Chondrocyte (in vitro differentiated cells): ENCODE measurements around the gene GAD2. TPM values are rescaled to one million over a fixed set of nuclear protein-coding genes. Genes with fewer than 3 reads are reported as not detected.

ENCODE experiments used
- DNase-seq: peaks from one replicate; pipeline ENCODE4 v3.0.0; 2021; ENCODE audit warnings: mixed read lengths, low spot score
- H3K27ac Mint-ChIP-seq: one replicate; pipeline ENCODE4 v1.8.0; 2021; ENCODE audit warnings: mild to moderate bottlenecking, moderate library complexity, mixed read lengths; ENCODE audit not compliant: unreplicated experiment
- H3K27me3 Mint-ChIP-seq: 2 replicates; pipeline ENCODE4 v1.8.0; 2021; ENCODE audit warnings: low read depth, mixed read lengths
- H3K36me3 Mint-ChIP-seq: 2 replicates; pipeline ENCODE4 v1.8.0; 2021; ENCODE audit warnings: low read depth, mixed read lengths
- H3K4me1 Mint-ChIP-seq: 2 replicates; pipeline ENCODE4 v1.8.0; 2021; ENCODE audit warnings: low read depth, mild to moderate bottlenecking, mixed read lengths
- H3K4me3 Mint-ChIP-seq: one replicate; pipeline ENCODE4 v1.8.0; 2021; ENCODE audit warnings: mild to moderate bottlenecking, moderate library complexity, mixed read lengths; ENCODE audit not compliant: unreplicated experiment
- H3K9me3 Mint-ChIP-seq: 2 replicates; pipeline ENCODE4 v1.8.0; 2021; ENCODE audit warnings: low read depth, mixed read lengths
- CTCF ChIP-seq: fragments of 200-600 bp; sonication (generic); IDR thresholded peaks from 2 replicates; pipeline ENCODE4 v1.5.0; 2021; ENCODE audit warnings: antibody characterized with exemption, mild to moderate bottlenecking, moderate library complexity
- total RNA-seq: library from RNA; stranded (reverse); gene quantifications from 3 replicates; pipeline ENCODE4 v1.2.1, GENCODE V29; 2021

The GAD2 gene
- total RNA-seq, 1 donor from 2014 or later: not detected

DNA sequence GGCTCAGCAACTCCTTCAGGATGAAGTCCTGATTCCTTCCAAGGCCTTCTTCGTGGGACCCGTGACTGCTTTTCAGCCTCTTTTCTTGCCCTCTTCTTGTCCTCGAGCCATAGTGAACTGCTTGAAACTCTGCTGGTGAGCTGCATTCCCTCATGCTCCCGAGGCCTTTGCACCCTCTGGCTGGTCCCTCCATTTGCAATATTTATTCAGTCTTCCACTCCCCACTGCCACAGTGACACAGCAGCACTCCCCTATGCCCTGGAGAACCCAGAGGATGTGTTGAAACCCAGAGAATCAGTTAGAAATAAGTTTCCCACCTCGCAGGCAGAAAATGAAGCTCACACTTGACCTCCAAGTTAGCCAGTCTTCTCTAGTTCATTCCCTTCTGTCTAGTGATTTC, 22.3 kb upstream of the GAD2 start:
- TF ChIP-seq CTCF: no peak
- H3K9me3 Mint-ChIP-seq: peaks cover 8% of the 10 kb centered on the region
- no peaks in the 10 kb centered on the region for H3K36me3 Mint-ChIP-seq
- no peaks in the 10 kb centered on the region for H3K4me1 Mint-ChIP-seq
- no peak overlapping the region for H3K27ac Mint-ChIP-seq
- H3K4me3 Mint-ChIP-seq: no peak overlapping the region
- DNase-seq: no peak
- H3K27me3 Mint-ChIP-seq: no peaks in the 10 kb centered on the region

DNA sequence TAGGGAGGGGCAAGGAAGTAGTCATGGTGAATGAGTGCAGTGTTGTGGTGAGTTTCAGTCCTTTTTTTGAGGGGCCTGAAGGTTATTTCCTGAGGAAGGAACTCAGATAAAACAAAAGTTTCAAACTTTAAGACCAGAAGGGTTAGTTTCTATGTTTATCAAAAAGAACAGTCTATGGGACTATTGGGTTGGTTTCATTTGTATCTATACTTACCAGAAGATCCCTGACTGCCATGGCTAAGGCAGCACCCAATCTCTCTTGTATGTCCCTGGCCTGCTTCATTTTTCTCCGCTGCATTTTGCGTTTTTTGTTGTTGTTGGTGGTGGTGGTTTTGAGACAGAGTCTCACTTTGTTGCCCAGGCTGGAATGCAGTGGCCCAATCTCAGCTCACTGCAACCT, 19.3 kb upstream of the GAD2 start:
- Mint-ChIP-seq H3K27ac (no peak overlapping the region), H3K36me3 (no peaks in the 10 kb centered on the region), H3K27me3 (no peaks in the 10 kb centered on the region), H3K4me3 (no peak overlapping the region), H3K9me3 (peaks cover 6% of the 10 kb centered on the region), H3K4me1 (no peaks in the 10 kb centered on the region)
- DNase-seq: no peak
- TF ChIP-seq CTCF: no peak

- Mint-ChIP-seq H3K36me3 (no peaks in the 10 kb centered on the region), H3K27me3 (no peaks in the 10 kb centered on the region), H3K9me3 (peaks cover 6% of the 10 kb centered on the region), H3K27ac (no peak overlapping the region), H3K4me3 (no peak overlapping the region), H3K4me1 (no peaks in the 10 kb centered on the region)
- no peak for DNase-seq
- no peak for TF ChIP-seq CTCF
Measured at GRCh38 chr10:26198119-26198518, 18.5 kb upstream of the GAD2 start.

DNA sequence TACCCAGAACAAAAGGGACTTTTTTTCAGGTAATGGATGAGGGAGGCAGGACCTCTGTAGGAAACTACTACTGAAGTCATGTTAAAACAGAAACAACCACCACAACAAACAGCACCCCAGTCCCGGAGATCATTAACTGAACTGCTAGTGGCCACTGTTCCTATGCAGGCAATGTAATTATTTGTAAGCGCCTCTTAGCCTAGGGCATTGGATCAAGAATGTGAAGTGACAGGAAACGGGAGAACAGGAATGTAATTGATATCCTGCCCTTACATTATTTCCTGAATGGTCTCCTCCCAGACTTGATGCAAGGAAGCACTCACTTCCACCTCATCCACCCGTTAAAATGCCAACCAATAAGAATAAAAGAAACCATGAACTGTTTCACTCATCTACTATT, 16.7 kb upstream of the GAD2 start:
- Mint-ChIP-seq H3K27me3 (peaks cover 4% of the 10 kb centered on the region), H3K9me3 (peaks cover 6% of the 10 kb centered on the region), H3K4me3 (no peak overlapping the region), H3K36me3 (no peaks in the 10 kb centered on the region), H3K27ac (no peak overlapping the region), H3K4me1 (no peaks in the 10 kb centered on the region)
- DNase-seq: no peak
- no peak for TF ChIP-seq CTCF

DNA sequence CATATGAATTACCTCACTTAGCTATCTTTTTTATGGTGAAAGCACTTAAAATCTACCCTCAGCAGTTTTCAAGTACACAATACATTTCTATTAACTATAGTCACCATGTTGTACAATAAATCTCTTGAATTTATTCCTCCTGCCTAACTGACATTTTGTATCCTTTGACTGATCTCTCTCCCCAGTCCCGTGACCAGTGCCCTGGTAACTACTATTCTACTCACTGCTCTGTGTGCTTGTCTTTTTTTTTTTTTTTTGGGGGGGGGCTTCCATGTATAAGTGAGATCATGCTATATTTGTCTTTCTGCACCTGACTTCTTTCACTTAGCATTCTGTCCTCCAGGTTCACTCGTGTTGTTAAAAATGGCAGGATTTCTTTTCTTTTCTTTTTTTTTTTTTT, 11.4 kb upstream of the GAD2 start:
- Mint-ChIP-seq H3K4me1 (no peaks in the 10 kb centered on the region), H3K27ac (no peak overlapping the region), H3K9me3 (peaks cover 3% of the 10 kb centered on the region), H3K4me3 (no peak overlapping the region), H3K36me3 (no peaks in the 10 kb centered on the region), H3K27me3 (peaks cover 4% of the 10 kb centered on the region)
- no peak for TF ChIP-seq CTCF
- DNase-seq: no peak
